HCT116 (cell line): Measurements from ENCODE around the gene EBI3. TPM values are rescaled to one million over a fixed set of nuclear protein-coding genes. Genes with fewer than 3 reads are reported as not detected.

Source experiments
- ATAC-seq: fragments of 200-7000 bp; cut with Tn5 transposase; 2 replicates; pipeline ENCODE4 v1.9.1; 2020; ENCODE audit warnings: mild to moderate bottlenecking, moderate library complexity
- BruUV-seq: library from RNA; stranded (reverse); fragments of 400-500 nt; replicated peaks from 2 replicates; lab custom pipeline; 2021; lab: Mats Ljungman, UMichigan
- CTCF ChIA-PET: fragments of 300-600 bp; sonication (Branson Sonifier 250); formaldehyde crosslinking; loops from one replicate; lab custom pipeline; 2021; ENCODE audit warnings: antibody characterized with exemption; lab: Charles Lee
- POLR2A ChIA-PET: fragments of 300-600, 350-600 bp; sonication (Branson Sonifier 250); formaldehyde crosslinking; loops from one replicate; lab custom pipeline; 2021; ENCODE audit warnings: antibody characterized with exemption; lab: Charles Lee
- RAD21 ChIA-PET, 2 experiments: fragments of 300-600 bp; sonication (Branson Sonifier 250); formaldehyde crosslinking; loops; one replicate each; lab custom pipeline; 2023; ENCODE audit warnings: low total read pairs in 2 of 2; ENCODE audit not compliant: uncharacterized antibody in 2 of 2, unreplicated experiment in 2 of 2, low non-redundant PET in 1 of 2; lab: Charles Lee
- DNase-seq: peaks from one replicate; pipeline ENCODE4 v3.0.0-alpha.2; 2010; ENCODE audit warnings: low read depth, low spot score
- H2AFZ ChIP-seq: fragments of 200-600 bp; shearing (Covaris generic), sonication (generic); 2 replicates; pipeline ENCODE4 v1.6.1; 2017; ENCODE audit warnings: low read depth, mixed run types, mixed read lengths, antibody characterized with exemption, low read length; ENCODE audit not compliant: poor library complexity, severe bottlenecking
- H3K27ac ChIP-seq: 2 replicates; pipeline ENCODE4 v1.5.1; 2012; ENCODE audit warnings: low read depth, low read length
- H3K27me3 ChIP-seq: fragments of 200-600 bp; sonication (generic); 2 replicates; pipeline ENCODE4 v1.6.1; 2016; ENCODE audit warnings: mixed run types, low read length, mixed read lengths; ENCODE audit not compliant: insufficient read depth
- H3K36me3 ChIP-seq, 2 experiments: fragments of 200-500 bp in 1 of 2; fragments of 200-600 bp in 1 of 2; sonication (Bioruptor generic) in 1 of 2; sonication (generic) in 1 of 2; 2 replicates each; pipeline versions ENCODE4 v1.5.1 to v1.6.1; 2014 to 2016; ENCODE audit warnings: low read length in 2 of 2, inconsistent platforms in 1 of 2, mixed read lengths in 1 of 2, mixed run types in 1 of 2; ENCODE audit not compliant: insufficient read depth in 2 of 2, control insufficient read depth in 1 of 2
- H3K4me1 ChIP-seq, 2 experiments: fragments of 200-600 bp in 1 of 2; sonication (generic) in 1 of 2; 2 replicates each; pipeline versions ENCODE4 v1.5.1 to v1.6.1; 2012 to 2017; ENCODE audit warnings: low read length in 2 of 2, inconsistent platforms in 1 of 2, mild to moderate bottlenecking in 1 of 2, mixed read lengths in 1 of 2, mixed run types in 1 of 2, moderate library complexity in 1 of 2; ENCODE audit not compliant: insufficient read depth in 2 of 2, control insufficient read depth in 1 of 2
- H3K4me2 ChIP-seq: fragments of 200-600 bp; sonication (generic); 2 replicates; pipeline ENCODE4 v1.6.1; 2017; ENCODE audit warnings: mixed run types, low read length, mixed read lengths
- H3K4me3 ChIP-seq, 2 experiments: fragments of 200-600 bp in 1 of 2; sonication (generic) in 1 of 2; replicated peaks in 1 of 2; 2 replicates each; pipeline ENCODE4 v1.5.1; 2011 to 2016; ENCODE audit warnings: low read length in 2 of 2, control low read depth in 1 of 2, low read depth in 1 of 2, mild to moderate bottlenecking in 1 of 2, mixed read lengths in 1 of 2, mixed run types in 1 of 2
- H3K79me2 ChIP-seq: fragments of 200-600 bp; sonication (generic); 2 replicates; pipeline ENCODE4 v1.6.1; 2017; ENCODE audit warnings: mild to moderate bottlenecking, mixed run types, low read length, moderate library complexity, mixed read lengths; ENCODE audit not compliant: insufficient read depth
- H3K9ac ChIP-seq: fragments of 200-600 bp; sonication (generic); 2 replicates; pipeline ENCODE4 v1.6.1; 2016; ENCODE audit warnings: low read length, mixed read lengths
- H3K9me2 ChIP-seq: fragments of 200-600 bp; sonication (generic), shearing (Covaris generic); 2 replicates; pipeline ENCODE4 v1.6.1; 2017; ENCODE audit warnings: mixed run types, mild to moderate bottlenecking, moderate library complexity; ENCODE audit not compliant: insufficient read depth
- H3K9me3 ChIP-seq, 2 experiments: fragments of 200-500 bp in 1 of 2; fragments of 200-600 bp in 1 of 2; sonication (Bioruptor generic) in 1 of 2; sonication (generic) in 1 of 2; 2 replicates each; pipeline ENCODE4 v1.6.1; 2014 to 2017; ENCODE audit warnings: low read length in 2 of 2, mixed read lengths in 2 of 2, inconsistent platforms in 1 of 2, low read depth in 1 of 2, mild to moderate bottlenecking in 1 of 2, mixed run types in 1 of 2, moderate library complexity in 1 of 2; ENCODE audit not compliant: control insufficient read depth in 1 of 2, insufficient read depth in 1 of 2
- H4K20me1 ChIP-seq: fragments of 200-600 bp; sonication (generic), shearing (Covaris generic); 2 replicates; pipeline ENCODE4 v1.6.1; 2017; ENCODE audit warnings: mixed run types, mild to moderate bottlenecking, moderate library complexity; ENCODE audit not compliant: insufficient read depth
- CBX3 ChIP-seq: IDR thresholded peaks from 2 replicates; pipeline ENCODE4 v1.6.1; 2012; ENCODE audit warnings: low read depth
- EGR1 ChIP-seq: IDR thresholded peaks from 2 replicates; pipeline ENCODE4 v1.6.1; 2012; ENCODE audit warnings: low read depth
- EZH2 ChIP-seq: fragments of 200-600 bp; sonication (generic); IDR thresholded peaks from 2 replicates; pipeline ENCODE4 v1.6.1; 2017; ENCODE audit warnings: antibody characterized with exemption, mixed run types
- EZH2phosphoT487 ChIP-seq: fragments of 200-600 bp; IDR thresholded peaks from 2 replicates; pipeline ENCODE4 v1.6.1; 2018; ENCODE audit warnings: antibody characterized with exemption, borderline replicate concordance
- JUND ChIP-seq: IDR thresholded peaks from 2 replicates; pipeline ENCODE4 v1.6.1; 2012
- MAX ChIP-seq: IDR thresholded peaks from 2 replicates; pipeline ENCODE4 v1.6.1; 2012
- RAD21 ChIP-seq: IDR thresholded peaks from 2 replicates; pipeline ENCODE4 v1.6.1; 2012; ENCODE audit warnings: low read depth, mild to moderate bottlenecking
- REST ChIP-seq: IDR thresholded peaks from 2 replicates; pipeline ENCODE4 v1.6.1; 2012; ENCODE audit warnings: low read depth
- SP1 ChIP-seq: IDR thresholded peaks from 2 replicates; pipeline ENCODE4 v1.6.1; 2012; ENCODE audit warnings: low read depth
- YY1 ChIP-seq: IDR thresholded peaks from 2 replicates; pipeline ENCODE4 v1.6.1; 2011; ENCODE audit warnings: low read length, low read depth, moderate library complexity, mild to moderate bottlenecking; ENCODE audit not compliant: insufficient replicate concordance; ENCODE audit errors: extremely low read depth
- ZNF274 ChIP-seq: fragments of 200-500 bp; sonication (Bioruptor generic); IDR thresholded peaks from 2 replicates; pipeline ENCODE4 v1.6.1; 2014; ENCODE audit warnings: mild to moderate bottlenecking, low read depth, low read length, inconsistent platforms
- intact Hi-C: fragments of 100-400 bp; cut with micrococcal nuclease; formaldehyde crosslinking; loops from 2 replicates; pipeline ENCODE4 v1.10.0; 2022
- total RNA-seq: library from RNA; stranded (reverse); gene quantifications from one replicate; pipeline ENCODE4 v1.2.1, GENCODE V29; 2021; ENCODE audit not compliant: unreplicated experiment

The EBI3 gene
- total RNA-seq, 1 experiment from 2014 or later: 1.2 TPM

- RAD21 ChIA-PET: no interaction called here
- BruUV-seq: no TSS peak
- peak; percentile 83 for ATAC-seq
- peak overlapping the region; percentile 63 for H3K4me2 ChIP-seq
- no peaks in the 10 kb centered on the region for H4K20me1 ChIP-seq
- peak overlapping the region; percentile 16 to 35; a peak in 3 of 4 replicates for H3K4me3 ChIP-seq
- no peaks in the 10 kb centered on the region for H3K79me2 ChIP-seq
- no peaks in the 10 kb centered on the region for H3K9me2 ChIP-seq
- no peak overlapping the region for H3K9ac ChIP-seq
- peak; percentile 77 for DNase-seq
- H3K9me3 ChIP-seq: no peaks in the 10 kb centered on the region
- H3K36me3 ChIP-seq: no peaks in the 10 kb centered on the region
- no peak for TF ChIP-seq YY1
- TF ChIP-seq SP1: peak; percentile 61
- peaks cover 12 to 38% of the 10 kb centered on the region in 2 experiments; a peak in 3 of 4 replicates for H3K4me1 ChIP-seq
- intact Hi-C loops: no loop called here
- H3K27ac ChIP-seq: no peak overlapping the region
- no peaks in the 10 kb centered on the region for H3K27me3 ChIP-seq
- H2AFZ ChIP-seq: peak overlapping the region; percentile 61
- POLR2A ChIA-PET: interaction anchor here (0.5 kb wide), 1 partner anchor 562 kb away, joined by 3 read pairs; no protein-coding TSS in a partner anchor
- CTCF ChIA-PET: interaction anchor here (1.4 kb wide), 1 partner anchor 17 kb away, joined by 6 read pairs; no protein-coding TSS in a partner anchor
Measured at GRCh38 chr19:4284176-4284958, 55.0 kb downstream of the EBI3 start.

GRCh38 chr19:4284974-4285373, 55.7 kb downstream of the EBI3 start:
- Histone ChIP-seq H3K9ac (no peak overlapping the region), H3K79me2 (no peaks in the 10 kb centered on the region), H3K9me2 (no peaks in the 10 kb centered on the region), H3K27ac (no peak overlapping the region), H3K36me3 (no peaks in the 10 kb centered on the region), H4K20me1 (no peaks in the 10 kb centered on the region), H3K27me3 (no peaks in the 10 kb centered on the region), H2AFZ (peak overlapping the region; percentile 6), H3K4me2 (peak overlapping the region; percentile 63), H3K4me3 (peak overlapping the region; percentile 16 to 35; a peak in 3 of 4 replicates), H3K4me1 (peaks cover 12 to 38% of the 10 kb centered on the region in 2 experiments; a peak in 3 of 4 replicates), H3K9me3 (no peaks in the 10 kb centered on the region)
- ATAC-seq: no peak
- ChIA-PET RAD21 (no interaction called here), CTCF (interaction anchor here (1.4 kb wide), 1 partner anchor 18 kb away, joined by 6 read pairs; no protein-coding TSS in a partner anchor), POLR2A (no interaction called here)
- intact Hi-C loops: no loop called here
- BruUV-seq: no TSS peak
- TF ChIP-seq REST (no peak), EGR1 (no peak), RAD21 (no peak), ZNF274 (no peak), JUND (no peak), EZH2 (no peak), MAX (no peak), CBX3 (no peak), EZH2phosphoT487 (no peak)
- no peak for DNase-seq
